Activated T-helper 9 cell treated with anti-CD3 and anti-CD28 coated beads, Interleukin-2, amount 50 U/mL, for 16 hours (primary cell): ENCODE measurements around the gene TMEM119.
"Not testable (repeated sequence)": the region's sequence is repeated elsewhere in the genome, so short reads cannot be mapped to it uniquely, and the experiment has no call there.

Source experiments
- DNase-seq: peaks from one replicate; pipeline ENCODE4 v3.0.0-alpha.2; 2020; ENCODE audit warnings: low read depth

TMEM119 gene

GRCh38 chr12:108599948-108600701, 2.2 kb upstream of the TMEM119 start:
- no peak for DNase-seq

- no peak for DNase-seq
Measured at GRCh38 chr12:108599541-108599940, 1.7 kb upstream of the TMEM119 start.

DNA sequence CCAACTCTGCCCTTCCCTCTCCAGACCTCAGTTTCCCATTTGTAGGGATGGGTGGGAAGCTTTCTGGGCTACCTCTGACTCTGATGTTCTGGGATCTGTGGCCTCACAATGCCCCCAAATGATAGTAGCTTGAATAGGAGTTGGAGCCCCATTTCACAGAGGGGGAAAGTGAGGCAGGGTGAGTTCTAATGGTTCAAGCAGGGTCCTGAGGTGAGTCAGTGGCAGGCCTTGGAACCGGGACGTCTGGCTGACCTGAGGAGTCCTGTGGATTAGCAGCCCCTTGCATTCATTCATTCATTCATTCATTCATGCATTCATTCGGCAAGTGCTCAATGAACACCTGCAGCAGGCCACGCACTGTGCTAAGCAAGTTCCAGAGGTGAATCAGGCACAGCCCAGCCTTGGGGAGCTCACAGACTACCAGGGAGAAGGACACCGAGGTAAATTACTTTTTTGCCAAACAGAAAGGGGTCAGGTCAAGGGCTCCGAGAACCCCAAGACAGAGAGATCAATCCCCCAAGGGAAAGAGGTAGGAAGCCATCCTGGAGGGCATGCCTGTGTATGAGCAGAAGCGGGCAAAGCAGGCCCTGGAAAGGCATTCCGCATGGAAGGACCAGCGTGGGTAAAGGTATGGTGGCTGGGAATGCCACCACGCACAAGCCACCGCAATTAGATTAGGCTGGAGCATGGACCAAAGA, 818 bp upstream of the TMEM119 start:
- no peak for DNase-seq

GRCh38 chr12:108596854-108597558, 878 bp downstream of the TMEM119 start:
- no peak for DNase-seq

DNA sequence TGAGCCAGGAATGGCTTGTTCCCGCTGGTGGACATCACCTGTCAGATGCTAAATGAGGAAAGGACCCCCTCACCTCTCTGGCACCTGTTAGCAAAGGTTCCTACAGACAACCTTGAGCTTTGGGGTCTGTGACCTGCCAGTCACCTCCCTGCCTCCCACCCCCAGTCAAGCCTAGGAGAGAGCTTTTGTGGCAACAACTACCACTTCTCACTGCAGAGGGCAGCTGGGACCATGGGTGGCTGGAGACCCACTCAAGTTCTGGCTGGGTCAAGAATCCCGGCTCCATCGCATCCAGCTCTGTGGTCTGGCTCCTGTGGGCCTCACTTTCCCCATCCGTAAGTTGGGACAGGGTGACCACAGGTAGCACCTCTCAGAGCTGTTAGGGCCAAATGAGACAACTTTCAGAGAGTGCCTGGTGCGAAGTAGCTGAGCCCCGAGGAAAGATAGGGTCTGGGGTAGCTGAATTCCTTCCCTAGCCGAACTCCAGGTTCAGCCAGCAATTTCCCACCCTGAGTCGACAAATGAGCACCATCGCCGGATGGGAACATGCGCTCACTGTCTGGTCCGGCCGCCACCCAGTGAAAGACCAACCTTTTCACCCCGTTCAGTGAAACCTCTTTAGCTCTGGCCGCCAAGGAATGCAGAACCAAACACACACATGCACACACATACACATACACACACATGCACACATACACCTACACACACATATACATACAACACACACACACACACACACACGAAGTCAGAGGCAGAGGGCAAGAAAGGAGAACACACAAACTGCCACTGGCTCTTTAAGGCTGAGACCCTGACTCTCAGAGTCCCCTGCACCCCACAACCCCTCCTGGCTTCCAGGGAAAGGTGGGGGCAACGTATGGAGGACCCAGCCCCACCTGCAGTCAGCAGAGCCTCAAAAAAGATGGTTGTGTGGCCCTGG, 1.9 kb downstream of the TMEM119 start:
- no peak for DNase-seq

- DNase-seq = no peak
Measured at GRCh38 chr12:108594960-108595710, 2.7 kb downstream of the TMEM119 start.

GRCh38 chr12:108594323-108594903, 3.5 kb downstream of the TMEM119 start:
- no peak for DNase-seq

- no peak for DNase-seq
Measured at GRCh38 chr12:108592033-108592909, 5.6 kb downstream of the TMEM119 start.

- DNase-seq = no peak
Measured at GRCh38 chr12:108591267-108591980, 6.5 kb downstream of the TMEM119 start.

GRCh38 chr12:108590463-108590862, 7.4 kb downstream of the TMEM119 start:
- not testable (repeated sequence) for DNase-seq

- DNase-seq = no peak
Measured at GRCh38 chr12:108589840-108590229, 8.0 kb downstream of the TMEM119 start.

DNA sequence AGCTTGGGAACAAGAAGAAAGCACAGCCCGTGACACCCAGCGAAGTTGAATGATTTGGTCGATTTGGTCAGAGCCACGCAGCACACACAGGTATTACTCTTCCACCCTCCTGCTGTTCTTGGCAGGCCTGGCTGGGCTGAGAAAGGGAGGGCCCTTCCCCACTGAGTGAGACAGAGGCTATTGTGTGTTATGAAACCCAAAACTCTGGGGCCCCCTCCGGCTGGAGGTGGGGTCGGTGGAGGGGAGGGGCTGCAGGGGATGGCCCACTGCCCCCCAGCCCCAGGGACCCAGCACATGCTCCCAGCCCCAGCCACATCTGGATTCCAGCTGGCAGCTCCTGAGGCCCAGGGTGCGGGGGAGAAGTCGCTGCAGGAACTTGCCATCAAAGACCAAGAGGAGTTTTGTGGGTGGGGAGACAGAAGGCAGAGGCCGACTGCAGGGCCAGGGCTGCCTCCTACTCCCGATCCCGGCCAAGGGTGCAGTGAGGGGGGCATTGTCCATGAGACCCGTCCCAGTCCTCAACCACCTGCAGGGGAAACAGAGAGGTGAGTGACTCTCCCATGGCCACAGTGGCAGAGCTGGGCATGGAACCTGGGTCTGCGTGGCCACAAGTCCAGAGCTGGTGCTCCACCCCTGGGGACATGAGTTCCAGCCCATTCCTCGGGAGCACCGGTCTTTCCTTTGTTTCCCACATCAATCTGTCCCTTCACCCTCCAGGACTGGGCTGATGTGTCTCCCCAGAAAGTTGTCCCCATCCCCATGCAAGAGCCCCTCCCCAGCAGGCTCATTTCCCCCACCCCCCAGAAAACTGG, 8.7 kb downstream of the TMEM119 start:
- DNase-seq = no peak

- no peak for DNase-seq
Measured at GRCh38 chr12:108587826-108588225, 10.1 kb downstream of the TMEM119 start.

GRCh38 chr12:108586306-108586705, 11.6 kb downstream of the TMEM119 start:
- DNase-seq = no peak

DNA sequence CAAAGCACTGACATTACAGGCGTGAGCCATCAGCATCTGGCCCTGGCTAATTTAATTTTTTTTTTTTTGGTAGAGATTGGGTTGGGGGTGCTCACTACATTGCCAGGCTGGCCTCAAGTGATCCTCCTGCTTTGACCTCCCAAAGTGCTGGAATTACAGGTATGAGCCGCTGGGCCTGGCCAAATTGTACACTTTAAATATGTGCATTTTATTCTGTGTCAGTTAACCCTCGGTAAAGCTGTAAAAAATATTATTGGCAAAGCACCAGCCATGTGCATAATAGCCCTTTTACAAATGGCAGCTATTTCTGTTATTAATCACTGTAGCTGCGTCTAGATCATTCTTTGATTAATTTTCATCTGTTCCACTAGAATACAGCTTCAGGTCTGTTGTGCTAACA, 12.0 kb downstream of the TMEM119 start:
- no peak for DNase-seq

GRCh38 chr12:108584456-108585065, 13.3 kb downstream of the TMEM119 start:
- no peak for DNase-seq

GRCh38 chr12:108583991-108584390, 13.9 kb downstream of the TMEM119 start:
- no peak for DNase-seq
